Peyer's patch (tissue), 4 donors: ENCODE results near the gene TNS3. TPM values are rescaled to one million over a fixed set of nuclear protein-coding genes. Genes with fewer than 3 reads are reported as not detected.
A peak's percentile ranks its signal among the peaks of the same experiment; 100 is the strongest.
"Not testable (repeated sequence)": the region's sequence is repeated elsewhere in the genome, so short reads cannot be mapped to it uniquely, and the experiment has no call there.

Source experiments
- DNase-seq, 3 donors: peaks; one replicate each; pipeline ENCODE4 v3.0.0-alpha.2; 2017 to 2019
- H3K27ac ChIP-seq, 4 donors: fragments of 200-600 bp; sonication (generic); one replicate each; pipeline ENCODE4 v1.5.1; 2016 to 2019
- H3K27me3 ChIP-seq, 2 donors: fragments of 200-600 bp; sonication (generic); one replicate each; pipeline ENCODE4 v1.5.1; 2019
- H3K36me3 ChIP-seq, 3 donors: fragments of 200-600 bp; sonication (generic); one replicate each; pipeline ENCODE4 v1.5.1; 2016 to 2019
- H3K4me1 ChIP-seq, 4 donors: fragments of 200-600 bp; sonication (generic); one replicate each; pipeline ENCODE4 v1.5.1; 2016 to 2019
- H3K4me3 ChIP-seq, 4 donors: fragments of 200-600 bp; sonication (generic); 1 replicate in 3 of 4; 2 replicates in 1 of 4; pipeline ENCODE4 v1.5.1; 2016 to 2019; ENCODE audit warnings: mild to moderate bottlenecking in 1 of 4
- H3K9me3 ChIP-seq, 4 donors: fragments of 200-600 bp; sonication (generic); one replicate each; pipeline ENCODE4 v1.5.1; 2016 to 2019; ENCODE audit warnings: mild to moderate bottlenecking in 1 of 4
- POLR2A ChIP-seq, 2 donors: fragments of 450-650 bp; IDR thresholded peaks; one replicate each; pipeline ENCODE4 v1.5.1; 2017; ENCODE audit warnings: antibody characterized with exemption in 2 of 2, mild to moderate bottlenecking in 2 of 2, moderate library complexity in 2 of 2
- total RNA-seq, 4 donors: library from RNA; depleted of rRNA; stranded (reverse); fragments of >200 nt; gene quantifications; one replicate each; pipeline ENCODE4 v1.1.0, GENCODE V29; 2016
- TF ChIP-seq, protein P1 (sequence below), 6 experiments: fragments of 450-650 bp in 4 of 6; fragments of 200-600 bp in 2 of 6; sonication (generic) in 1 of 6; IDR thresholded peaks; one replicate each; pipeline ENCODE4 v1.5.1; 2017 to 2019; ENCODE audit warnings: antibody characterized with exemption in 6 of 6, mild to moderate bottlenecking in 3 of 6, moderate library complexity in 1 of 6

TNS3 gene
- total RNA-seq, 4 donors from 2014 or later: 79.5 to 157 (median 112) TPM

DNA sequence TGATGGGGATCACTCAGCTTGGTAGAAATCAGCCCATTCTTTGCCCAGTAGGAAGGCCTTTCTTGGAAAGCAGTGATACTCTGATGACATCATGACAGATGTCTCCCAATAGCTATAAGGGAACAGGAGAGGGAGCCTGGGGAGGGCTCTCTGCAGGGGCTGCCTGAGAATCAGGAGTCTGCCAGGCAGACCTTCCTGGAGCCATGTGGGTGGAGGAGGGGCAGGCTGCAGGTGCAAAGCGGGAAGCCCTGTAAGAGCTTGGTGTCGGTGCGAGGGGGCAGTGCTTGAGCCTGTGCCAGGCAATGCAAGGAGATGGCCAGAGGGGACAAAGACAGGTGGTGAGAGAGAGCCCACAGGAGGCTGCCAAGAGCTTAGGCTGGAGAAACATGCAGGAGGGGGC is 5.0 kb upstream of the TNS3 start:
- DNase-seq: no peak
- TF ChIP-seq POLR2A (IDR thresholded peaks at IDR 0.05): no peak
- TF ChIP-seq, protein P1, sequence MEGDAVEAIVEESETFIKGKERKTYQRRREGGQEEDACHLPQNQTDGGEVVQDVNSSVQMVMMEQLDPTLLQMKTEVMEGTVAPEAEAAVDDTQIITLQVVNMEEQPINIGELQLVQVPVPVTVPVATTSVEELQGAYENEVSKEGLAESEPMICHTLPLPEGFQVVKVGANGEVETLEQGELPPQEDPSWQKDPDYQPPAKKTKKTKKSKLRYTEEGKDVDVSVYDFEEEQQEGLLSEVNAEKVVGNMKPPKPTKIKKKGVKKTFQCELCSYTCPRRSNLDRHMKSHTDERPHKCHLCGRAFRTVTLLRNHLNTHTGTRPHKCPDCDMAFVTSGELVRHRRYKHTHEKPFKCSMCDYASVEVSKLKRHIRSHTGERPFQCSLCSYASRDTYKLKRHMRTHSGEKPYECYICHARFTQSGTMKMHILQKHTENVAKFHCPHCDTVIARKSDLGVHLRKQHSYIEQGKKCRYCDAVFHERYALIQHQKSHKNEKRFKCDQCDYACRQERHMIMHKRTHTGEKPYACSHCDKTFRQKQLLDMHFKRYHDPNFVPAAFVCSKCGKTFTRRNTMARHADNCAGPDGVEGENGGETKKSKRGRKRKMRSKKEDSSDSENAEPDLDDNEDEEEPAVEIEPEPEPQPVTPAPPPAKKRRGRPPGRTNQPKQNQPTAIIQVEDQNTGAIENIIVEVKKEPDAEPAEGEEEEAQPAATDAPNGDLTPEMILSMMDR (IDR thresholded peaks at IDR 0.05): no peak
- Histone ChIP-seq H3K27me3 (no peaks in the 10 kb centered on the region), H3K4me1 (peaks cover 0 to 9% (median 0%) of the 10 kb centered on the region in 4 donors), H3K36me3 (no peaks in the 10 kb centered on the region), H3K4me3 (no peak overlapping the region), H3K9me3 (no peaks in the 10 kb centered on the region), H3K27ac (no peak overlapping the region)

DNA sequence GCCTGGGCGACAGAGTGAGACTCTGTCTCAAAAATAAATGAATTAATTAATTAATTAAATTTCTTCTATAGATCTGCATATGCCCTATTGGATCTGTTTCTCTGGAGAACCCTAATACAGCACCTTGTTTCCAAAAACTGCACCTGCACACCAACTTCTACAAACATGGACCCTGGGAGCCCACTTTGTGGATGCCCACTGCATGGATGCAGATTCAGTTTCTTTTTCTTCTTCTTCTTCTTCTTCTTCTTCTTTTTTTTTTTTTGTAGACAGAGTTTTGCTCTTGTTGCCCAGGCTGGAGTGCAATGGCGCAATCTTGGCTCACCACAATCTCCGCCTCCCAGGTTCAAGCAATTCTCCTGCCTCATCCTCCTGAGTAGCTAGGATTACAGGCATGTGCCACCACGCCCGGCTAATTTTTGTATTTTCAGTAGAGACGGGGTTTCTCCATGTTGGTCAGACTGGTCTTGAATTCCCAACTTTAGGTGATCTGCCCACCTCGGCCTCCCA is 4.3 kb upstream of the TNS3 start:
- not testable (repeated sequence) for H3K4me1 ChIP-seq, H3K4me3 ChIP-seq, H3K36me3 ChIP-seq, H3K27me3 ChIP-seq, H3K9me3 ChIP-seq, H3K27ac ChIP-seq, DNase-seq

DNA sequence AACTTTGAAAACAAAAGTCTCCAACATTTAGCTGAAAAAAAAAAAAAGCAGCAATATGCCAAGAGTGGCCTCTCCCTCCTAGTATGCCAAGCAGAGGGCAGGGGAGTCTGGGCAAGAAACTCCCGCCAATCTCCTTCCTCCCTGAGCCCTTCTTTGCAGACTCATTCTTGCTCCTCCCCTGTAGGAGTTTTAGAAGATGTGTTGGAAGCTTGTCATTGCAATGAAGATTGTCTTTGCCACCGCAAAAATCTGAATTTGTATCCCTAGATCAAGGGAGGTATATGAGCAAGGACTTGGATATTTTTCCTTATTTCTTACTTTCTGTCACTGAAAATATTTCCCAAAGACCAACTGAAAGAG is 2.6 kb upstream of the TNS3 start:
- peaks cover 0 to 18% (median 0%) of the 10 kb centered on the region in 4 donors for H3K4me1 ChIP-seq

DNA sequence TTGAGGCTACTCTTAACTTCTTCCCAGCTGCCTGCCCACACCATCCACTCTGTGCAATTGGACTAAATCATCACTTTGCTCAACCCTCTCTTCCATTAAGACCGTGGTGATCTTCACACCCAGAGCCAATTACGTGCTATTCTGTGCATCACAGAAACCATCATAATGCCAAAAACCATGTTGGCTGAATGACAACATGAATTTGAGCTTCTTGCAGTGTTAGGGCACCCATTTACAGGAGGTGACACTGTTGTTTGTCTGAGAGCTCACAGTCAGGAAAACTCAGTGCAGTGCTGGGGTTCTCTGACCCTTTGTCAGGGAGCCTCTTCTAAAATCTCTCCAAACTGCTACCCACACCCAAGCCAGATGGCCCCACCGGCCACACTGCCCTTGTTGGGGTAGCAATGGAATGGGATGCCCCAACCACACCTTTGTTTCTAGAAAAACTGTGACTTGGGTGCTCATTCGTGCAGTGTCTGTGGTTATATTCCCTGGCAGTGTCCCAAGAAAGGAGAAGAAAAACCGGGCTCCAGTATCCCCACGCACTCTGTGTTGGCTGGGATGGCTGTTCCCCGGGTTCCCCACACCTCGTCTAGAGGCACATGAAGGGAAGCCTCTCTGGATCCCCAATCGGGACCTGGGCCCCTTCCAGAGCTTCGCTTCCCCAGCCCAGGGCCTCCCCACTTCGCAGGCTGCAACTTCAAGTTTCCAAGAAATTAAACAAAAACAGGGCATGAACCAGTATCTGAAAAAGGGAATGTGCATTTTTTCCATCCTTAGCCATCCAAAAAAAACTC is 2.0 kb upstream of the TNS3 start:
- no peak overlapping the region for H3K4me3 ChIP-seq
- H3K27ac ChIP-seq: peak overlapping the region in 1 of 4 donors; percentile 85
- H3K36me3 ChIP-seq: no peaks in the 10 kb centered on the region
- no peak for DNase-seq
- no peak for TF ChIP-seq POLR2A (IDR thresholded peaks at IDR 0.05)
- TF ChIP-seq, protein P1 (IDR thresholded peaks at IDR 0.05): no peak
- H3K4me1 ChIP-seq: peaks cover 0 to 24% (median 2%) of the 10 kb centered on the region in 4 donors
- no peaks in the 10 kb centered on the region for H3K9me3 ChIP-seq
- no peaks in the 10 kb centered on the region for H3K27me3 ChIP-seq

More for the DNA sequence above, 2.6 kb upstream of the TNS3 start:
- Histone ChIP-seq H3K9me3 (no peaks in the 10 kb centered on the region), H3K36me3 (no peaks in the 10 kb centered on the region), H3K27me3 (no peaks in the 10 kb centered on the region), H3K4me3 (no peak overlapping the region), H3K27ac (no peak overlapping the region)
- no peak for DNase-seq
- TF ChIP-seq, protein P1 (IDR thresholded peaks at IDR 0.05): no peak
- no peak for TF ChIP-seq POLR2A (IDR thresholded peaks at IDR 0.05)

DNA sequence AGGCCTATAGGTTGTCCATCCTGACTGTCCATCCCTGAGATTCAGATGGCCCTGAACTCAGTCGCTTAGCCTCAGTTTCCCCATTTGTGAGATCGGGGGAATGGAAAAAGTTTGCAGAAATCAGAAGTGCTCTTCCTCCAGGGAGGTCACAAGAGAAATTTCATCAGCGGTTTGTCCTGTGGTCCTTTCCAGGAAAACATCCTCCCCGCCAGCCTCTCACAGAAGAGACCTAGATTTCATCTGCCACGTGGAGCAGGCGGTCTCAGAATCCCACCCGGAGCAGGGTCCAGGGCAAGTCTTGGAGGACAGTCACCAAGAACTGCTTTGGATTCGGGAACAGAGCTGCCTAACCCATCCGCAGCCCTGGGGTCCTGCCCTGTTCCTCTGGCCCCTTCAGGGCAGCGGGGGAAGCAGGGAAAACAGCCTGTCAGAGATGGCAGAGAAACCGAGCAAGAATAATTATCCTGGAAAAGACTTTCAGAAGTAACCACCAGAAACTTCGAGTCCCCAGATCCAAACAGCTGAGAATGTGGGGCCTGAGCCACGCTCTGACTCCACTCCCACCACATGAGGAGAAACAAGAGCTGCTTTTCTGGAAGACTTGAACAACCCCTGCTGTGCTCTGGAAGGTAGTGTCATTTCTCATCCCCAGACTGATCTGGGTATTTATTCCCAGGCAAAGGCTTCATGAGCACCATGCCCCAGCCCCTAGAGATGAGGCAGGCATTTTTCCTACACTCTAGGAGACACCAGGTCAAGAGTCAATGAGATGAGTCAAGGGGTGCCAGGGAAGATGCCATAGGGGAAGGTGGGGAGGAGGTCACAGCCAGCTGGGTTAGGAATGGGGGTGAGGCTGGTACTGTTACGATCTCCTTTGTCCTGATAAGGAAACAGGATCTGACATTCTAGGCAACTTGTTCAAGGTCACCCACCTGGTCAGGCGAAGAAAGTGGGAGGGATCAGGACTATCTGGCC is 1.1 kb upstream of the TNS3 start:
- peaks cover 0 to 33% (median 2%) of the 10 kb centered on the region in 4 donors for H3K4me1 ChIP-seq
- H3K36me3 ChIP-seq: no peaks in the 10 kb centered on the region

More for the DNA sequence above, 1.1 kb upstream of the TNS3 start:
- Histone ChIP-seq H3K27me3 (no peaks in the 10 kb centered on the region), H3K27ac (peak overlapping the region; percentile 10 to 92 (median 51)), H3K4me3 (no peak overlapping the region), H3K9me3 (no peaks in the 10 kb centered on the region)
- TF ChIP-seq, protein P1 (IDR thresholded peaks at IDR 0.05): no peak
- no peak for TF ChIP-seq POLR2A (IDR thresholded peaks at IDR 0.05)
- DNase-seq: no peak
